HepG2 (cell line): Measurements from ENCODE around the gene FOXA1. TPM values are rescaled to one million over a fixed set of nuclear protein-coding genes. Genes with fewer than 3 reads are reported as not detected.
A peak's percentile ranks its signal among the peaks of the same experiment; 100 is the strongest.

Source experiments
- ADNP ChIP-seq: sonication (generic); formaldehyde crosslinking; IDR thresholded peaks from 2 replicates; pipeline ENCODE4 v1.4.0; 2020; ENCODE audit warnings: missing genetic modification reagents
- CBX1 ChIP-seq: IDR thresholded peaks from one replicate; pipeline ENCODE4 v1.6.1; 2016; ENCODE audit warnings: antibody characterized with exemption, low read depth
- HNRNPUL1 ChIP-seq: fragments of 200-400 bp; formaldehyde crosslinking; IDR thresholded peaks from 2 replicates; pipeline ENCODE4 v1.6.1; 2017; ENCODE audit warnings: low read depth, mild to moderate bottlenecking, low read length, moderate library complexity
- KAT7 ChIP-seq: IDR thresholded peaks from 2 replicates; pipeline ENCODE4 v1.6.1; 2018; ENCODE audit warnings: borderline replicate concordance, missing compliant biosample characterization
- KDM5A ChIP-seq: fragments of 200-600 bp; sonication (generic); IDR thresholded peaks from 2 replicates; pipeline ENCODE4 v1.7.0; 2018; ENCODE audit warnings: antibody characterized with exemption, mild to moderate bottlenecking, low read length, borderline replicate concordance
- MLLT10 ChIP-seq: sonication (generic); formaldehyde crosslinking; IDR thresholded peaks from 2 replicates; pipeline ENCODE4 v1.4.0; 2020; ENCODE audit warnings: missing genetic modification reagents
- PCBP1 ChIP-seq: fragments of 200-400 bp; formaldehyde crosslinking; IDR thresholded peaks from 2 replicates; pipeline ENCODE4 v1.6.1; 2017; ENCODE audit warnings: mild to moderate bottlenecking, low read depth, low read length, borderline replicate concordance
- RELA ChIP-seq: sonication (generic); formaldehyde crosslinking; IDR thresholded peaks from 2 replicates; pipeline ENCODE4 v1.4.0; 2020; ENCODE audit warnings: missing genetic modification reagents
- SIX4 ChIP-seq: sonication (generic); formaldehyde crosslinking; IDR thresholded peaks from 2 replicates; pipeline ENCODE4 v1.4.0; 2020; ENCODE audit warnings: missing genetic modification reagents
- ZC3H4 ChIP-seq: sonication (generic); formaldehyde crosslinking; IDR thresholded peaks from 2 replicates; pipeline ENCODE4 v1.4.0; 2020; ENCODE audit warnings: missing genetic modification reagents, borderline replicate concordance
- ZMAT3 ChIP-seq: sonication (generic); formaldehyde crosslinking; conservative IDR thresholded peaks from 2 replicates; pipeline ENCODE4 v1.7.0; 2021; ENCODE audit warnings: missing genetic modification reagents
- ZNF446 ChIP-seq: sonication (generic); formaldehyde crosslinking; IDR thresholded peaks from 2 replicates; pipeline ENCODE4 v1.5.0; 2020; ENCODE audit warnings: mild to moderate bottlenecking, missing genetic modification reagents
- ZNF484 ChIP-seq: sonication (generic); formaldehyde crosslinking; IDR thresholded peaks from 2 replicates; pipeline ENCODE4 v1.5.1; 2020; ENCODE audit warnings: mild to moderate bottlenecking, low read depth, missing genetic modification reagents, borderline replicate concordance
- ZNF569 ChIP-seq: sonication (generic); formaldehyde crosslinking; IDR thresholded peaks from 2 replicates; pipeline ENCODE4 v1.5.0; 2020; ENCODE audit warnings: mild to moderate bottlenecking, missing genetic modification reagents, moderate library complexity, borderline replicate concordance
- ZNF616 ChIP-seq: sonication (generic); formaldehyde crosslinking; IDR thresholded peaks from 2 replicates; pipeline ENCODE4 v1.5.0; 2020; ENCODE audit warnings: low read depth, mild to moderate bottlenecking, missing genetic modification reagents
- ZNF737 ChIP-seq: sonication (generic); formaldehyde crosslinking; IDR thresholded peaks from 2 replicates; pipeline ENCODE4 v1.5.0; 2020; ENCODE audit warnings: missing genetic modification reagents, mild to moderate bottlenecking, borderline replicate concordance
- ZNF839 ChIP-seq: sonication (generic); formaldehyde crosslinking; IDR thresholded peaks from 2 replicates; pipeline ENCODE4 v1.4.0; 2020; ENCODE audit warnings: missing genetic modification reagents, mild to moderate bottlenecking, borderline replicate concordance
- polyA plus RNA-seq, 8 experiments: library from polyadenylated mRNA; depleted of rRNA in 3 of 8; stranded (reverse) in 7 of 8; unstranded in 1 of 8; fragments of >200 nt; fragmentation: Illumina TruSeq in 4 of 8; extraction: Trizol in 4 of 8; gene quantifications; 2 replicates each; pipeline versions ENCODE4 v1.2.1 to v1.2.3, GENCODE V29; 2011 to 2016; ENCODE audit warnings: low read depth in 4 of 8, missing spikeins in 1 of 8, mixed read lengths in 1 of 8; ENCODE audit not compliant: insufficient read depth in 1 of 8
- total RNA-seq, 5 experiments: library from RNA; depleted of rRNA; stranded (reverse); fragments of >200 nt; fragmentation: Illumina TruSeq; extraction: Trizol; gene quantifications; 2 replicates each; pipeline ENCODE4 v1.2.3, GENCODE V29; 2016; ENCODE audit warnings: low read depth in 1 of 5
- TF ChIP-seq, protein P1 (sequence below): conservative IDR thresholded peaks from 2 replicates; pipeline ENCODE4 v1.6.1; 2018; ENCODE audit warnings: missing genetic modification reagents
- TF ChIP-seq, protein P2 (sequence below): sonication (generic); formaldehyde crosslinking; IDR thresholded peaks from 2 replicates; pipeline ENCODE4 v1.9.0; 2021; ENCODE audit warnings: missing genetic modification reagents, borderline replicate concordance
- TF ChIP-seq, protein P3 (sequence below): sonication (generic); formaldehyde crosslinking; IDR thresholded peaks from 2 replicates; pipeline ENCODE4 v1.5.0; 2020; ENCODE audit warnings: missing genetic modification reagents, mild to moderate bottlenecking, borderline replicate concordance
- TF ChIP-seq, protein P4 (sequence below): sonication (generic); formaldehyde crosslinking; IDR thresholded peaks from 2 replicates; pipeline ENCODE4 v1.5.0; 2020; ENCODE audit warnings: mild to moderate bottlenecking, missing genetic modification reagents
- TF ChIP-seq, protein P5 (sequence below): sonication (generic); formaldehyde crosslinking; IDR thresholded peaks from 2 replicates; pipeline ENCODE4 v1.5.0; 2020; ENCODE audit warnings: mild to moderate bottlenecking, missing genetic modification reagents, moderate library complexity

The FOXA1 gene
- total and polyA plus RNA-seq, 2 of the 13 experiments (the other 11 are each of a cell fraction or from before 2014, with no cell fraction given) = 43.4 to 58.6 TPM

DNA sequence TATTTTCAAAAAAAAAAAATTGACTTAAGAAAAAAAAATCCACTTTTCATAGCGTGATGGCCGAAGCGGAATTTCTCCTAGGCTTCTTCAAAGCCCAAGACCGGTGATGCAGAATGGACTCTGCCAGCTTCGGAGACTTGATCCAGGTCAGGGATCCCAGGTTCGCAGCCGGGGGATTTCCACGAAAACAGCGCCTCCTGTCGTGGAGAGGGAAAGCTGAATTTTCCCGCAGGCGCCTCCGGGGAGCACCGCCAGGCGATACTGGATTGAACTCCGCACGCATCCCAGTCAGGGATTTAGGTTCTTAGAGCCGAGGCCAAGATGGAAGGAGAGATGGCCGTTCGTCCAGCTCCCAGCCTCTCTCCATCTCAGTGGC is 2.5 kb upstream of the FOXA1 start (continued):
- TF ChIP-seq, protein P1, sequence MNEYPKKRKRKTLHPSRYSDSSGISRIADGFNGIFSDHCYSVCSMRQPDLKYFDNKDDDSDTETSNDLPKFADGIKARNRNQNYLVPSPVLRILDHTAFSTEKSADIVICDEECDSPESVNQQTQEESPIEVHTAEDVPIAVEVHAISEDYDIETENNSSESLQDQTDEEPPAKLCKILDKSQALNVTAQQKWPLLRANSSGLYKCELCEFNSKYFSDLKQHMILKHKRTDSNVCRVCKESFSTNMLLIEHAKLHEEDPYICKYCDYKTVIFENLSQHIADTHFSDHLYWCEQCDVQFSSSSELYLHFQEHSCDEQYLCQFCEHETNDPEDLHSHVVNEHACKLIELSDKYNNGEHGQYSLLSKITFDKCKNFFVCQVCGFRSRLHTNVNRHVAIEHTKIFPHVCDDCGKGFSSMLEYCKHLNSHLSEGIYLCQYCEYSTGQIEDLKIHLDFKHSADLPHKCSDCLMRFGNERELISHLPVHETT (CRISPR knock-in tag) = no peak
- TF ChIP-seq KAT7 (CRISPR knock-in tag) (no peak), SIX4 (CRISPR knock-in tag) (no peak), ZNF737 (CRISPR knock-in tag) (no peak), HNRNPUL1 (no peak), KDM5A (no peak), MLLT10 (CRISPR knock-in tag) (no peak), RELA (CRISPR knock-in tag) (no peak), ADNP (no peak), ZNF569 (no peak), PCBP1 (no peak), ZNF446 (CRISPR knock-in tag) (no peak), ZNF616 (CRISPR knock-in tag) (no peak), ZMAT3 (CRISPR knock-in tag) (no peak), ZNF839 (CRISPR knock-in tag) (no peak), ZNF484 (CRISPR knock-in tag) (no peak), ZC3H4 (CRISPR knock-in tag) (no peak), CBX1 (no peak)
- TF ChIP-seq, protein P2, sequence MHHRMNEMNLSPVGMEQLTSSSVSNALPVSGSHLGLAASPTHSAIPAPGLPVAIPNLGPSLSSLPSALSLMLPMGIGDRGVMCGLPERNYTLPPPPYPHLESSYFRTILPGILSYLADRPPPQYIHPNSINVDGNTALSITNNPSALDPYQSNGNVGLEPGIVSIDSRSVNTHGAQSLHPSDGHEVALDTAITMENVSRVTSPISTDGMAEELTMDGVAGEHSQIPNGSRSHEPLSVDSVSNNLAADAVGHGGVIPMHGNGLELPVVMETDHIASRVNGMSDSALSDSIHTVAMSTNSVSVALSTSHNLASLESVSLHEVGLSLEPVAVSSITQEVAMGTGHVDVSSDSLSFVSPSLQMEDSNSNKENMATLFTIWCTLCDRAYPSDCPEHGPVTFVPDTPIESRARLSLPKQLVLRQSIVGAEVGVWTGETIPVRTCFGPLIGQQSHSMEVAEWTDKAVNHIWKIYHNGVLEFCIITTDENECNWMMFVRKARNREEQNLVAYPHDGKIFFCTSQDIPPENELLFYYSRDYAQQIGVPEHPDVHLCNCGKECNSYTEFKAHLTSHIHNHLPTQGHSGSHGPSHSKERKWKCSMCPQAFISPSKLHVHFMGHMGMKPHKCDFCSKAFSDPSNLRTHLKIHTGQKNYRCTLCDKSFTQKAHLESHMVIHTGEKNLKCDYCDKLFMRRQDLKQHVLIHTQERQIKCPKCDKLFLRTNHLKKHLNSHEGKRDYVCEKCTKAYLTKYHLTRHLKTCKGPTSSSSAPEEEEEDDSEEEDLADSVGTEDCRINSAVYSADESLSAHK (CRISPR knock-in tag) = no peak
- TF ChIP-seq, protein P3, sequence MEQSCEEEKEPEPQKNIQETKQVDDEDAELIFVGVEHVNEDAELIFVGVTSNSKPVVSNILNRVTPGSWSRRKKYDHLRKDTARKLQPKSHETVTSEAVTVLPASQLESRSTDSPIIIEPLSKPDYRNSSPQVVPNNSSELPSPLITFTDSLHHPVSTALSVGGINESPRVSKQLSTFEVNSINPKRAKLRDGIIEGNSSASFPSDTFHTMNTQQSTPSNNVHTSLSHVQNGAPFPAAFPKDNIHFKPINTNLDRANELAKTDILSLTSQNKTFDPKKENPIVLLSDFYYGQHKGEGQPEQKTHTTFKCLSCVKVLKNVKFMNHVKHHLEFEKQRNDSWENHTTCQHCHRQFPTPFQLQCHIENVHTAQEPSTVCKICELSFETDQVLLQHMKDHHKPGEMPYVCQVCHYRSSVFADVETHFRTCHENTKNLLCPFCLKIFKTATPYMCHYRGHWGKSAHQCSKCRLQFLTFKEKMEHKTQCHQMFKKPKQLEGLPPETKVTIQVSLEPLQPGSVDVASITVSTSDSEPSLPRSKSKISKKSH (CRISPR knock-in tag) = 0 out of 2 replicates have a peak, but pooled peaks have one; percentile 6
- TF ChIP-seq, protein P4, sequence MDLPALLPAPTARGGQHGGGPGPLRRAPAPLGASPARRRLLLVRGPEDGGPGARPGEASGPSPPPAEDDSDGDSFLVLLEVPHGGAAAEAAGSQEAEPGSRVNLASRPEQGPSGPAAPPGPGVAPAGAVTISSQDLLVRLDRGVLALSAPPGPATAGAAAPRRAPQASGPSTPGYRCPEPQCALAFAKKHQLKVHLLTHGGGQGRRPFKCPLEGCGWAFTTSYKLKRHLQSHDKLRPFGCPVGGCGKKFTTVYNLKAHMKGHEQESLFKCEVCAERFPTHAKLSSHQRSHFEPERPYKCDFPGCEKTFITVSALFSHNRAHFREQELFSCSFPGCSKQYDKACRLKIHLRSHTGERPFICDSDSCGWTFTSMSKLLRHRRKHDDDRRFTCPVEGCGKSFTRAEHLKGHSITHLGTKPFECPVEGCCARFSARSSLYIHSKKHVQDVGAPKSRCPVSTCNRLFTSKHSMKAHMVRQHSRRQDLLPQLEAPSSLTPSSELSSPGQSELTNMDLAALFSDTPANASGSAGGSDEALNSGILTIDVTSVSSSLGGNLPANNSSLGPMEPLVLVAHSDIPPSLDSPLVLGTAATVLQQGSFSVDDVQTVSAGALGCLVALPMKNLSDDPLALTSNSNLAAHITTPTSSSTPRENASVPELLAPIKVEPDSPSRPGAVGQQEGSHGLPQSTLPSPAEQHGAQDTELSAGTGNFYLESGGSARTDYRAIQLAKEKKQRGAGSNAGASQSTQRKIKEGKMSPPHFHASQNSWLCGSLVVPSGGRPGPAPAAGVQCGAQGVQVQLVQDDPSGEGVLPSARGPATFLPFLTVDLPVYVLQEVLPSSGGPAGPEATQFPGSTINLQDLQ (CRISPR knock-in tag) = no peak
- TF ChIP-seq, protein P5, sequence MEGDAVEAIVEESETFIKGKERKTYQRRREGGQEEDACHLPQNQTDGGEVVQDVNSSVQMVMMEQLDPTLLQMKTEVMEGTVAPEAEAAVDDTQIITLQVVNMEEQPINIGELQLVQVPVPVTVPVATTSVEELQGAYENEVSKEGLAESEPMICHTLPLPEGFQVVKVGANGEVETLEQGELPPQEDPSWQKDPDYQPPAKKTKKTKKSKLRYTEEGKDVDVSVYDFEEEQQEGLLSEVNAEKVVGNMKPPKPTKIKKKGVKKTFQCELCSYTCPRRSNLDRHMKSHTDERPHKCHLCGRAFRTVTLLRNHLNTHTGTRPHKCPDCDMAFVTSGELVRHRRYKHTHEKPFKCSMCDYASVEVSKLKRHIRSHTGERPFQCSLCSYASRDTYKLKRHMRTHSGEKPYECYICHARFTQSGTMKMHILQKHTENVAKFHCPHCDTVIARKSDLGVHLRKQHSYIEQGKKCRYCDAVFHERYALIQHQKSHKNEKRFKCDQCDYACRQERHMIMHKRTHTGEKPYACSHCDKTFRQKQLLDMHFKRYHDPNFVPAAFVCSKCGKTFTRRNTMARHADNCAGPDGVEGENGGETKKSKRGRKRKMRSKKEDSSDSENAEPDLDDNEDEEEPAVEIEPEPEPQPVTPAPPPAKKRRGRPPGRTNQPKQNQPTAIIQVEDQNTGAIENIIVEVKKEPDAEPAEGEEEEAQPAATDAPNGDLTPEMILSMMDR (CRISPR knock-in tag) = peak; percentile 33
